HL-60/S4 treated with phorbol 12-myristate 13-acetate at 8.2 ng/mL for 4 days and 3 days (cell line): Measurements from ENCODE around the gene GEMIN2.
"Not testable (repeated sequence)": the region's sequence is repeated elsewhere in the genome, so short reads cannot be mapped to it uniquely, and the experiment has no call there.

ENCODE experiments used
- in situ Hi-C: fragments of 300-500 bp; cut with MboI; formaldehyde crosslinking; loops from 2 replicates; pipeline ENCODE4 v1.15.0; 2022; ENCODE audit warnings: low sequenced_read_pairs

Gene GEMIN2

GRCh38 chr14:39175445-39176262, 61.5 kb downstream of the GEMIN2 start:
- in situ Hi-C loops, result no loop called here

DNA sequence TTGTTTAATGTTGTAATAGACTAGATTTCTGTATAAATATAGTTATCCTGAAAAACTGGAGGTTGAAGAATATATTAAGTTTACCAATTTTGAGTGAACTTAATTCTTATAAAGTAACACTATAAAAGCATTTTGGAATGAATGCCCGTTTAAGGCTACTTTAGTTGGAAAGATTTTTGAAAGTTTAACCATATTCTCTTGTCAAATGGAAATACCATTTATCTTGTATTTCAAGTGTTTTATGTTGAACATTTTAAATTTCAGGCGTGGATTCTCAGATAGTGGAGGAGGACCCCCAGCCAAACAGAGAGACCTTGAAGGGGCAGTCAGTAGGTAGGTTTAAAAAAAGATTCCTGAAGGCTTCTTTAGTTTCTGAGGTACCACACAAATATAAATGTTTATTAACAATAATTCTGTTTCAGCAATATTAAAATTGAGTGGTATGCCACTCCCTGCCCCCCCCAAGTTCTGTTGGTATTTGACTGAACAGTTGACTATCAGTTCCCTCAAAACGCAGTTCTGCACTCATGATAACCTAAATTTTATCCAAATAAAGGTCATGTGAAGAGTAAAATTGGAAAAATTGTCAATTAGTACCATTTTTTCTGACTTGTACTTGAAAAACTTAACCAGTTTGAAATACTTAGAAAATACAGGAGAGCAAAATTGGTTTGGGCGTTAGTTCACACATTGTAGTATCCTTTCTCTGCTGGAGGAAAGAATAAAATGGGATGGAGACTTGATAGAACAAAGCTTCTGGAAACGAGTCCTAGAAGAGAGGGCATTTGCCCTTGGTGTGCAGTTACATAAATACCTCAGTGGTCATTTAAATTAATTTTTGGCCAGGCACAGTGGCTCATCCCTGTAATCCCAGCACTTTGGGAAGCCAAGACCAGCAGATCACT, 62.4 kb downstream of the GEMIN2 start:
- in situ Hi-C loops, result no loop called here

GRCh38 chr14:39177168-39177545, 63.0 kb downstream of the GEMIN2 start:
- in situ Hi-C loops, result no loop called here

- in situ Hi-C loops, result no loop called here
These were observed 64.9 kb downstream of the GEMIN2 start for GRCh38 chr14:39179042-39179441.

- in situ Hi-C loops, result no loop called here
These were observed 66.4 kb downstream of the GEMIN2 start for GRCh38 chr14:39180553-39180952.

DNA sequence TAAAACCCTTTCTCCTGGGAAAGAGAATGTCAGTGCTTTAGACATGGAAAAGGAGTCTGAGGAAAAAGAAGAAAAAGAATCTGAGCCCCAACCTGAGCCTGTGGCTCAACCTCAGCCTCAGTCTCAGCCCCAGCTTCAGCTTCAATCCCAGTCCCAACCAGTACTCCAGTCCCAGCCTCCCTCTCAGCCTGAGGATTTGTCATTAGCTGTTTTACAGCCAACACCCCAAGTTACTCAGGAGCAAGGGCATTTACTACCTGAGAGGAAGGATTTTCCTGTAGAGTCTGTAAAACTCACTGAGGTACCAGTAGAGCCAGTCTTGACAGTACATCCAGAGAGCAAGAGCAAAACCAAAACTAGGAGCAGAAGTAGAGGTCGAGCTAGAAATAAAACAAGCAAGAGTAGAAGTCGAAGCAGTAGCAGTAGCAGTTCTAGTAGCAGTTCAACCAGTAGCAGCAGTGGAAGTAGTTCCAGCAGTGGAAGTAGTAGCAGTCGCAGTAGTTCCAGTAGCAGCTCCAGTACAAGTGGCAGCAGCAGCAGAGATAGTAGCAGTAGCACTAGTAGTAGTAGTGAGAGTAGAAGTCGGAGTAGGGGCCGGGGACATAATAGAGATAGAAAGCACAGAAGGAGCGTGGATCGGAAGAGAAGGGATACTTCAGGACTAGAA, 67.0 kb downstream of the GEMIN2 start:
- in situ Hi-C loops, result no loop called here

DNA sequence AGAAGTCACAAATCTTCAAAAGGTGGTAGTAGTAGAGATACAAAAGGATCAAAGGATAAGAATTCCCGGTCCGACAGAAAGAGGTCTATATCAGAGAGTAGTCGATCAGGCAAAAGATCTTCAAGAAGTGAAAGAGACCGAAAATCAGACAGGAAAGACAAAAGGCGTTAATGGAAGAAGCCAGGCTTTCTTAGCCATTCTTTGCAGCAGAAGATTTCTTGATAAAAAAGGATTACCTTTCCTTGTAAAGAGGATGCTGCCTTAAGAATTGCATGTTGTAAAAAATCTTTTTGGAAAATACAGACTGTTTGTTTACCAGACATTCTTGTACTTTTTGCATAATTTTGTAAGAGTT, 67.5 kb downstream of the GEMIN2 start:
- in situ Hi-C loops, result no loop called here

DNA sequence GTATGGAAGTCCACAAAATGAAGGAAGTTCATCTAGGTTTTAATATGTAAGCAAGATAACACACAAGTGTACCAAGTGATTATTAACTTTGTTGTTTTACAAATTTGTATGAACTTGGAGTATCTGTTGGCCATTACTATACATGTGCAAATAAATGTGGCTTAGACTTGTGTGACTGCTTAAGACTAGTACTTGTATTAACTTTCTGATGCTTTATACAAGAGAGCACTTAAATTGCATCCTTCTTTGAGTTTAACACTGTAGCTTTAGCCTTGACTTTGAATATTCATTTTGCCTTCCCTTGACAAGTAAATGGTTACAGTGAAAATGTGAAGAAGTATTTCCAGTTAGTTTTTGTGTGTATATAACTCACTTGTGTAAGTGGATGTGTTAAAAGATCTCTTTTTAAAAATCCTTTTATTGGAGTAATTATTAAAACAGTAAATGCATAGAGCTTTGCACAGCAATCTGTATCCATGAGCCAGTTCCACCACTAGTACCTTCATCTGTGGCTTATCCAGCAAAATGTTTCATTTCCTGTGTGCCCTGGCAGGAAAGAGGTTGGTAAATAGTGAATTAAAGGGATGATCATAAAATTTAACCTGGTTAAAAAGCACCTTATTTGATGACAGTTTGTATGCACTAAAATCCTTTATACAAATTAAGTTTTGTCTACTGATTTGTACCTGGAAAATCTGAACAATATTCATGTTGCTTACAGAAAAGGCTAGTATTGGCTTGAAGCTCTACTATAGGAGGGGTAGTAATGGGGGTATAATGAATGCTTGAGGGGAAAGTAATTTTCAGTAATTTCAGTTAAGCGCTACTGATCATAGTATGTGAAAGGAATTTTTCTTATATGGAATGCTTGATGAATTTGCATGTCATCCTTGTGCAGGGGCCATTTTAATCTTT, 68.9 kb downstream of the GEMIN2 start:
- in situ Hi-C loops, result no loop called here

DNA sequence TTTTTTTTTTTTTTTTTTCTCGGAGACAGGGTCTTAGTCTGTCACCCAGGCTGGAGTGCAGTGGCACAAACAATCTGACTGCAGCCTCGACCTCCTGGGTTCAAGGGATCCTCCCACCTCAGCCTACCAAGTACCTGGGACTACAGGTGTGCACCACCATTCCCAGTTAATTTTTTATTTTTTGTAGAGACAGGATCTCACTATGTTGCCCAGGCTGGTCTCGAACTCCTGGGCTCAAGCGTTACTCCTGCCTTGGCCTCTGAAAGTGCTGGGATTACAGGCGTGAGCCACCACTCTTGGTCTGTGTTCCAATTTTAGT, 69.5 kb downstream of the GEMIN2 start:
- in situ Hi-C loops, result not testable (repeated sequence)

DNA sequence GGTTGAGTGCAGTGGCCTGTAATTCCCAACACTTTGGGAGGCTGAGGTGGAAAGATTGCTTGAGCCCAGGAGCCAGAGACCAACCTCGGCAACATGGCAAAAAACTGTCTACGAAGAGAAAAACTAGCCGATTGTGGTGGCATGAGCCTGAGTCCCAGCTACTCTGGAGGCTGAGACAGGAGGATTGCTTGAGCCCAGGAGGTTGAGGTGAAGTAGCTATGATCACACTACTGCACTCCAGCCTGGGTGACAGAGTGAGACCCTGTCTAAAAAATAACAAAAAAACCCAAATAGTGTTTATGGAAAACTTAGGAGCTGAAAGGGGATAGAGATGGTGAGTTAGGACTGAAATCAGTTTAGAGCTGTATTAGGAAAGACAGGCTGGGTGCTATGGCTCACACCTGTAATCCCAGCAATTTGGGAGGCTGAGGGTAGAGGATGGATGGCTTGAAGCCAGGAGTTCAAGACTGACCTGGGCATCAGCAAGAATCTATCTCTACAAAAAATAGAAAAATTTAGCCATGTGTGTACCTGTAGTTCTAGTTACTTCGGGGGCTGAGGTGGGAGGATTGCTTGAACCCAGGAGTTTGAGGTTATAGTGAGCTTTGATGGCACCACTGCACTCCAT, 70.6 kb downstream of the GEMIN2 start:
- in situ Hi-C loops, result no loop called here

DNA sequence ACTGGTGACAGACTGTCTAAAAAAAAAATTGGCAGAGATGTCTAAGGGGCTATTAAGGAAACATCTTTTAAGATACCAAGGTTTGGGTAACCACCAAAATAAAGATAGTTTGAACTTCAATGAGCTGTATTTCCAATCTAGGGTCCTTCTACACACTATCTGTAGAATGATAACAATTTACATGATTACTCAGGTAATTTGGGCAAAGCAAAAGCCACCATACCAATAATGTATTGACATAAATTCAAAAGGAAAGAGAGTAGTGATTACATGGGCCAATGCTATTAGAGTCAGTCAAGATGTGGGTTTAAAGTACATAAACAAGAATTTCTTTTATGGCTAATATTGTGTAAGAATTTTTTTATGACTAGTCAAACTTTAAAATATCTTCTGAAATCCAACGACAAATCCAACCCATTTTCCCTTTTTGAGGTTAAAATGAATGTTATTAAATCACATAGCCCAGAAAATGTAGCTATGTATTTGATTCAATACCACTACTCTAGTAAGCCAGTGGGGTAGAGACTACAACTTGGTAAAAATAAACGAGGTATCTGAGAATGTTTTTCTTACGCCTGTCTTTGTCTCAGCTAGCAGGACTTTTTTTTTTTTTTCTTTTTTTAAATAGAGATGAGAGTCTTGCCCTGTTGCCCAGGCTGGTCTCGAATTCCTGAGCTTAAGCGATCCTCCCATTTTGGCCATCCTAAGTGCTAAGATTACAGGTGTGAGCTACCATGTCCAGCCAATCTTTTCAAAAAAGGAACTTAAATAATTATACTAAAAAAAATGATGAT, 71.3 kb downstream of the GEMIN2 start:
- in situ Hi-C loops, result no loop called here
